ENCODE measurements around the gene HYCC1. TPM values are rescaled to one million over a fixed set of nuclear protein-coding genes. Genes with fewer than 3 reads are reported as not detected.
A peak's percentile ranks its signal among the peaks of the same experiment; 100 is the strongest.

The HYCC1 gene
- total RNA-seq, 2 experiments from 2014 or later, result 19.5 to 19.7 TPM

- Mint-ChIP-seq H3K27ac (no peak overlapping the region), H3K9me3 (no peaks in the 10 kb centered on the region), H3K27me3 (ENCODE audit: low read depth) (no peaks in the 10 kb centered on the region), H3K4me3 (no peak overlapping the region), H3K4me1 (ENCODE audit: low read depth) (peaks cover 39% of the 10 kb centered on the region), H3K36me3 (ENCODE audit: low read depth) (no peaks in the 10 kb centered on the region)
- no peak for DNase-seq
- CTCF ChIA-PET, result interaction anchor here (0.6 kb wide), 1 partner anchor 57 kb away, joined by 3 read pairs; no protein-coding TSS in a partner anchor
- intact Hi-C loops (cut with micrococcal nuclease), result no loop called here
Measured at GRCh38 chr7:22997871-22998518, 15.9 kb downstream of the HYCC1 start.

GRCh38 chr7:22996470-22996869 lies 17.5 kb downstream of the HYCC1 start:
- H3K4me1 Mint-ChIP-seq (ENCODE audit: low read depth), result peaks cover 33% of the 10 kb centered on the region
- no peak for DNase-seq
- intact Hi-C loops (cut with micrococcal nuclease), result no loop called here
- no peaks in the 10 kb centered on the region for H3K36me3 Mint-ChIP-seq (ENCODE audit: low read depth)
- H3K27me3 Mint-ChIP-seq (ENCODE audit: low read depth), result no peaks in the 10 kb centered on the region
- H3K4me3 Mint-ChIP-seq, result no peak overlapping the region
- H3K9me3 Mint-ChIP-seq, result no peaks in the 10 kb centered on the region
- no peak overlapping the region for H3K27ac Mint-ChIP-seq
- CTCF ChIA-PET, result interaction anchor here (0.6 to 1.0 kb wide), 2 partner anchors 10 to 90 kb away, joined by 3 to 5 read pairs; no protein-coding TSS in a partner anchor

GRCh38 chr7:22995011-22995410 lies 18.9 kb downstream of the HYCC1 start:
- H3K9me3 Mint-ChIP-seq, result no peaks in the 10 kb centered on the region
- peaks cover 4% of the 10 kb centered on the region for H3K36me3 Mint-ChIP-seq (ENCODE audit: low read depth)
- H3K27ac Mint-ChIP-seq, result no peak overlapping the region
- H3K4me1 Mint-ChIP-seq (ENCODE audit: low read depth), result peaks cover 30% of the 10 kb centered on the region
- no peaks in the 10 kb centered on the region for H3K27me3 Mint-ChIP-seq (ENCODE audit: low read depth)
- DNase-seq, result no peak
- no peak overlapping the region for H3K4me3 Mint-ChIP-seq
- intact Hi-C loops (cut with micrococcal nuclease), result no loop called here
- CTCF ChIA-PET, result interaction anchor here (0.8 to 1.2 kb wide), 2 partner anchors 60 to 61 kb away, joined by 4 read pairs; no protein-coding TSS in a partner anchor

- Mint-ChIP-seq H3K36me3 (ENCODE audit: low read depth) (peaks cover 15% of the 10 kb centered on the region), H3K4me3 (no peak overlapping the region), H3K27ac (no peak overlapping the region), H3K27me3 (ENCODE audit: low read depth) (no peaks in the 10 kb centered on the region), H3K9me3 (no peaks in the 10 kb centered on the region), H3K4me1 (ENCODE audit: low read depth) (peaks cover 32% of the 10 kb centered on the region)
- intact Hi-C loops (cut with micrococcal nuclease), result loop anchor here (1.0 kb wide), 3 partner anchors 8 to 107 kb away; no protein-coding TSS in a partner anchor
- peak; percentile 67 for DNase-seq
- CTCF ChIA-PET, result interaction anchor here (1.4 kb wide), 1 partner anchor 62 kb away, joined by 5 read pairs; no protein-coding TSS in a partner anchor
Measured at GRCh38 chr7:22992874-22993840, 20.8 kb downstream of the HYCC1 start.

- CTCF ChIA-PET, result no interaction called here
- H3K27ac Mint-ChIP-seq, result no peak overlapping the region
Measured at GRCh38 chr7:22990588-22990949, 23.4 kb downstream of the HYCC1 start.

GRCh38 chr7:22989643-22990587 lies 24.0 kb downstream of the HYCC1 start:
- Mint-ChIP-seq H3K4me3 (no peak overlapping the region), H3K27ac (no peak overlapping the region), H3K9me3 (no peaks in the 10 kb centered on the region), H3K36me3 (ENCODE audit: low read depth) (peaks cover 15% of the 10 kb centered on the region), H3K4me1 (ENCODE audit: low read depth) (peaks cover 24% of the 10 kb centered on the region), H3K27me3 (ENCODE audit: low read depth) (no peaks in the 10 kb centered on the region)
- no peak for DNase-seq
- intact Hi-C loops (cut with micrococcal nuclease), result loop anchor here (2.0 kb wide), 1 partner anchor 17 kb away; no protein-coding TSS in a partner anchor
- CTCF ChIA-PET, result no interaction called here

More at GRCh38 chr7:22990588-22990949, 23.4 kb downstream of the HYCC1 start:
- Mint-ChIP-seq H3K36me3 (ENCODE audit: low read depth) (peaks cover 15% of the 10 kb centered on the region), H3K4me1 (ENCODE audit: low read depth) (peaks cover 28% of the 10 kb centered on the region), H3K27me3 (ENCODE audit: low read depth) (no peaks in the 10 kb centered on the region), H3K4me3 (no peak overlapping the region), H3K9me3 (no peaks in the 10 kb centered on the region)
- no peak for DNase-seq
- intact Hi-C loops (cut with micrococcal nuclease), result no loop called here

GRCh38 chr7:22985436-22985835 lies 28.5 kb downstream of the HYCC1 start:
- intact Hi-C loops (cut with micrococcal nuclease), result no loop called here

GRCh38 chr7:22983257-22983855 lies 30.6 kb downstream of the HYCC1 start:
- no peak overlapping the region for H3K27ac Mint-ChIP-seq
- H3K9me3 Mint-ChIP-seq, result no peaks in the 10 kb centered on the region
- no peaks in the 10 kb centered on the region for H3K27me3 Mint-ChIP-seq (ENCODE audit: low read depth)
- CTCF ChIA-PET, result no interaction called here
- DNase-seq, result no peak
- no peak overlapping the region for H3K4me3 Mint-ChIP-seq
- H3K36me3 Mint-ChIP-seq (ENCODE audit: low read depth), result no peaks in the 10 kb centered on the region
- intact Hi-C loops (cut with micrococcal nuclease), result no loop called here
- H3K4me1 Mint-ChIP-seq (ENCODE audit: low read depth), result peaks cover 14% of the 10 kb centered on the region

More at GRCh38 chr7:22985436-22985835, 28.5 kb downstream of the HYCC1 start:
- H3K27ac Mint-ChIP-seq, result no peak overlapping the region
- DNase-seq, result no peak
- H3K27me3 Mint-ChIP-seq (ENCODE audit: low read depth), result no peaks in the 10 kb centered on the region
- H3K4me3 Mint-ChIP-seq, result no peak overlapping the region
- peaks cover 13% of the 10 kb centered on the region for H3K36me3 Mint-ChIP-seq (ENCODE audit: low read depth)
- H3K4me1 Mint-ChIP-seq (ENCODE audit: low read depth), result peaks cover 9% of the 10 kb centered on the region
- CTCF ChIA-PET, result interaction anchor here (0.6 kb wide), 1 partner anchor 66 kb away, joined by 4 read pairs; no protein-coding TSS in a partner anchor
- H3K9me3 Mint-ChIP-seq, result no peaks in the 10 kb centered on the region

GRCh38 chr7:22980422-22980821 lies 33.5 kb downstream of the HYCC1 start:
- Mint-ChIP-seq H3K27ac (no peak overlapping the region), H3K9me3 (no peaks in the 10 kb centered on the region), H3K36me3 (ENCODE audit: low read depth) (peaks cover 9% of the 10 kb centered on the region), H3K4me1 (ENCODE audit: low read depth) (peaks cover 14% of the 10 kb centered on the region), H3K4me3 (no peak overlapping the region), H3K27me3 (ENCODE audit: low read depth) (no peaks in the 10 kb centered on the region)
- CTCF ChIA-PET, result no interaction called here
- intact Hi-C loops (cut with micrococcal nuclease), result no loop called here
- DNase-seq, result no peak

GRCh38 chr7:22979861-22980260 lies 34.1 kb downstream of the HYCC1 start:
- no peak for DNase-seq
- H3K4me1 Mint-ChIP-seq (ENCODE audit: low read depth), result peaks cover 14% of the 10 kb centered on the region
- H3K36me3 Mint-ChIP-seq (ENCODE audit: low read depth), result peaks cover 11% of the 10 kb centered on the region
- no peak overlapping the region for H3K27ac Mint-ChIP-seq
- H3K4me3 Mint-ChIP-seq, result no peak overlapping the region
- H3K27me3 Mint-ChIP-seq (ENCODE audit: low read depth), result no peaks in the 10 kb centered on the region
- no peaks in the 10 kb centered on the region for H3K9me3 Mint-ChIP-seq
- CTCF ChIA-PET, result no interaction called here
- intact Hi-C loops (cut with micrococcal nuclease), result no loop called here

- Mint-ChIP-seq H3K36me3 (ENCODE audit: low read depth) (peaks cover 17% of the 10 kb centered on the region), H3K4me1 (ENCODE audit: low read depth) (peaks cover 14% of the 10 kb centered on the region), H3K9me3 (no peaks in the 10 kb centered on the region), H3K27ac (no peak overlapping the region), H3K27me3 (ENCODE audit: low read depth) (no peaks in the 10 kb centered on the region), H3K4me3 (no peak overlapping the region)
- no peak for DNase-seq
- CTCF ChIA-PET, result no interaction called here
- intact Hi-C loops (cut with micrococcal nuclease), result no loop called here
Measured at GRCh38 chr7:22979251-22979650, 34.7 kb downstream of the HYCC1 start.
